Neural cell (in vitro differentiated cells): Measurements from ENCODE around the gene EEF2K.

Source experiments
- CTCF ChIP-seq: fragments of 450-650 bp; IDR thresholded peaks from 2 replicates; pipeline ENCODE4 v1.5.1; 2014; ENCODE audit warnings: antibody characterized with exemption, mild to moderate bottlenecking, moderate library complexity; ENCODE audit not compliant: poor library complexity, severe bottlenecking
- EP300 ChIP-seq: fragments of 450-650 bp; conservative IDR thresholded peaks from 2 replicates; pipeline ENCODE4 v1.6.1; 2014; ENCODE audit warnings: antibody characterized with exemption, mild to moderate bottlenecking, moderate library complexity; ENCODE audit not compliant: poor library complexity, severe bottlenecking
- EZH2 ChIP-seq: fragments of 200-600, 300-800 bp; shearing (Covaris generic), sonication (generic); IDR thresholded peaks from 2 replicates; pipeline ENCODE4 v1.6.1; 2014; ENCODE audit warnings: antibody characterized with exemption, low read length, borderline replicate concordance, mild to moderate bottlenecking; ENCODE audit not compliant: insufficient read depth, poor library complexity, severe bottlenecking
- MXI1 ChIP-seq: fragments of 450-650 bp; conservative IDR thresholded peaks from 2 replicates; pipeline ENCODE4 v1.6.1; 2014; ENCODE audit warnings: antibody characterized with exemption, mild to moderate bottlenecking; ENCODE audit not compliant: poor library complexity, severe bottlenecking
- POLR2AphosphoS5 ChIP-seq: IDR thresholded peaks from 2 replicates; pipeline ENCODE4 v1.6.1; 2012
- RAD21 ChIP-seq: fragments of 450-650 bp; conservative IDR thresholded peaks from 2 replicates; pipeline ENCODE4 v1.6.1; 2014; ENCODE audit warnings: antibody characterized with exemption, mild to moderate bottlenecking, moderate library complexity
- REST ChIP-seq: IDR thresholded peaks from 2 replicates; pipeline ENCODE4 v1.6.1; 2012; ENCODE audit warnings: borderline replicate concordance
- SMC3 ChIP-seq: fragments of 450-650 bp; conservative IDR thresholded peaks from 2 replicates; pipeline ENCODE4 v1.6.1; 2014; ENCODE audit warnings: antibody characterized with exemption, mild to moderate bottlenecking, moderate library complexity; ENCODE audit not compliant: poor library complexity

DNA sequence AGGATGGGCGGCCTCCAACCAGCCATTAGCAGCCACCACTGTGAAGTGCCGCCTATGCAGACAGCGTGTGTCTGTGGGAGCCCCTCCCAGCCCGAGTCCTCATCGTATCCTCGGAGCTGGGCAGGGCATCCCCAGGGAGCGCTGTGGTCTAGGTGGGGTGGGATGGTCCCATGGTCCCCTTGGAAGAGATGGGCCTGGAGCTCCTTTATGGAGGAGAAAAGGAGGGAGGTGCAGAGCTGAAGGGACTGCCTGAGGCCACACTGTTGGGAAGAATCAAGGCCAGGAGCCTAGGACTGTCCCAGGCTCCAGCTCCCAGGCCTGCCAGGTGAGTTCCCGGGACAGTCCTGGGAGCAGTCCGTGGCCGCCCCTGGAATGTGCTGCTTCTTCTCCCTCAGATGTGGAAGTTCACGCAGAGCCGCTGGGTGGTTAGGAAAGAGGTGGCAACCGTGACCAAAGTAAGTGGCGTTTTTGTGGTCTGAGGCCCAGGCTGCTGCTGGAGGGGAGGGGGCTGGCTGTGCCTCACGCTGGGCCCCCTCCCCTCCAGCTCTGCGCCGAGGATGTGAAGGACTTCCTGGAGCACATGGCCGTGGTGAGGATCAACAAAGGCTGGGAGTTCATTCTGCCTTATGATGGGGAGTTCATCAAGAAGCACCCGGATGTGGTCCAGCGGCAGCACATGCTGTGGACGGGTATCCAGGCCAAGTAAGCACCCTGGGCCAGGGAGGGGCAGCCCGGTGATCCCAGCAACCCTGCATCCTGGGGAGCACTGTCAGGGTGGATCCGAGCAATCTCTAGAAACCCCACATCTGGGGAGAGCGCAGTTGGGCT, 118.1 kb downstream of the EEF2K start:
- TF ChIP-seq RAD21 (no peak), CTCF (no peak), SMC3 (no peak), REST (no peak), POLR2AphosphoS5 (no peak), EZH2 (no peak), MXI1 (no peak), EP300 (no peak)
